T follicular helper cell (primary cell): Measurements from ENCODE around the gene HSPB6.

Source experiments
- DNase-seq: peaks from one replicate; pipeline ENCODE4 v3.0.0-alpha.2; 2020; ENCODE audit warnings: low read depth

Gene HSPB6

GRCh38 chr19:35716801-35717664 is 39.8 kb downstream of the HSPB6 start:
- DNase-seq: peak; percentile 96

- no peak for DNase-seq
Measured at GRCh38 chr19:35715981-35716800, 40.6 kb downstream of the HSPB6 start.

GRCh38 chr19:35715355-35715809 is 41.4 kb downstream of the HSPB6 start:
- no peak for DNase-seq

- no peak for DNase-seq
Measured at GRCh38 chr19:35714601-35715354, 42.1 kb downstream of the HSPB6 start.

GRCh38 chr19:35713904-35714495 is 42.8 kb downstream of the HSPB6 start:
- no peak for DNase-seq

- no peak for DNase-seq
Measured at GRCh38 chr19:35713506-35713850, 43.4 kb downstream of the HSPB6 start.

GRCh38 chr19:35712567-35713505 is 44.0 kb downstream of the HSPB6 start:
- DNase-seq: no peak

GRCh38 chr19:35710784-35711723 is 45.8 kb downstream of the HSPB6 start:
- no peak for DNase-seq

- DNase-seq: no peak
Measured at GRCh38 chr19:35708391-35708790, 48.4 kb downstream of the HSPB6 start.
